Keratinocyte (primary cell): Measurements from ENCODE around the gene ARPC1B.

Experiments
- CTCF ChIP-seq, 3 experiments: IDR thresholded peaks in 1 of 3; conservative IDR thresholded peaks in 1 of 3; optimal IDR thresholded peaks in 1 of 3; 2 replicates in 2 of 3; 3 replicates in 1 of 3; pipeline versions ENCODE3 to v1.5.1; 2011; ENCODE audit warnings: low read length in 3 of 3, mild to moderate bottlenecking in 3 of 3, moderate library complexity in 2 of 3, control low read depth in 1 of 3, inconsistent platforms in 1 of 3; ENCODE audit not compliant: insufficient read depth in 2 of 3; ENCODE audit errors: extremely low read depth in 1 of 3
- EZH2 ChIP-seq: IDR thresholded peaks from one replicate; pipeline ENCODE4 v1.6.1; 2012; ENCODE audit warnings: inconsistent platforms, mild to moderate bottlenecking, low read length, moderate library complexity

GRCh38 chr7:99392659-99393354 is 18.3 kb downstream of the ARPC1B start:
- no peak for TF ChIP-seq CTCF (optimal IDR thresholded peaks at IDR 0.05 in 1 of 3, IDR thresholded peaks at IDR 0.05 in 1 of 3, conservative IDR thresholded peaks at IDR 0.05 in 1 of 3; ENCODE audit: extremely low read depth in 1 of 3, insufficient read depth in 2 of 3, low read length in 3 of 3)
- TF ChIP-seq EZH2: no peak
